Astrocyte of the cerebellum (primary cell): ENCODE data around the gene FIP1L1.
"Not testable (repeated sequence)": the region's sequence is repeated elsewhere in the genome, so short reads cannot be mapped to it uniquely, and the experiment has no call there.

Experiments used
- DNase-seq: peaks from one replicate; pipeline ENCODE4 v3.0.0-alpha.2; 2011; ENCODE audit warnings: low read depth
- H3K4me3 ChIP-seq: 2 replicates; pipeline ENCODE4 v1.5.1; 2011; ENCODE audit warnings: mild to moderate bottlenecking, low read depth, low read length, moderate library complexity
- CTCF ChIP-seq: IDR thresholded peaks from 2 replicates; pipeline ENCODE4 v1.5.1; 2012; ENCODE audit warnings: low read length, low read depth, moderate library complexity, mild to moderate bottlenecking; ENCODE audit errors: missing control alignments
- in situ Hi-C: cut with HindIII; loops from 2 replicates; pipeline ENCODE4 v1.10.0; 2017; ENCODE audit warnings: low sequenced_read_pairs

Gene FIP1L1

GRCh38 chr4:53377319-53378170 lies at the start of gene FIP1L1:
FIP1L1 (plus strand) TSS chr4:53377641; CDS start chr4:53377839, 198 bp downstream.
- peak within 1 kb of the TSS; percentile 94 for H3K4me3 ChIP-seq
- no peak for TF ChIP-seq CTCF
- DNase-seq: peak; percentile 83
- in situ Hi-C loops: no loop called here

GRCh38 chr4:53334916-53335315 lies 42.5 kb upstream of the FIP1L1 start:
- in situ Hi-C loops, DNase-seq: not testable (repeated sequence)

GRCh38 chr4:53340145-53340544 lies 37.3 kb upstream of the FIP1L1 start:
- in situ Hi-C loops, H3K4me3 ChIP-seq: not testable (repeated sequence)

More at GRCh38 chr4:53334916-53335315, 42.5 kb upstream of the FIP1L1 start:
- not testable (repeated sequence) for H3K4me3 ChIP-seq

GRCh38 chr4:53346392-53346791 lies 31.0 kb upstream of the FIP1L1 start:
- H3K4me3 ChIP-seq, in situ Hi-C loops, DNase-seq: not testable (repeated sequence)

More at GRCh38 chr4:53340145-53340544, 37.3 kb upstream of the FIP1L1 start:
- DNase-seq: not testable (repeated sequence)

GRCh38 chr4:53346920-53347852 lies 30.3 kb upstream of the FIP1L1 start:
- DNase-seq: no peak
- no peak for TF ChIP-seq CTCF
- H3K4me3 ChIP-seq: no peak overlapping the region
- in situ Hi-C loops: no loop called here

GRCh38 chr4:53348046-53348445 lies 29.4 kb upstream of the FIP1L1 start:
- in situ Hi-C loops: no loop called here
- TF ChIP-seq CTCF: no peak

GRCh38 chr4:53349091-53349491 lies 28.4 kb upstream of the FIP1L1 start:
- DNase-seq: no peak
- no peak for TF ChIP-seq CTCF
- no peak overlapping the region for H3K4me3 ChIP-seq
- in situ Hi-C loops: no loop called here

More at GRCh38 chr4:53348046-53348445, 29.4 kb upstream of the FIP1L1 start:
- no peak for DNase-seq
- no peak overlapping the region for H3K4me3 ChIP-seq
